ENCODE data around the gene PEAK1.

PEAK1 gene

DNA sequence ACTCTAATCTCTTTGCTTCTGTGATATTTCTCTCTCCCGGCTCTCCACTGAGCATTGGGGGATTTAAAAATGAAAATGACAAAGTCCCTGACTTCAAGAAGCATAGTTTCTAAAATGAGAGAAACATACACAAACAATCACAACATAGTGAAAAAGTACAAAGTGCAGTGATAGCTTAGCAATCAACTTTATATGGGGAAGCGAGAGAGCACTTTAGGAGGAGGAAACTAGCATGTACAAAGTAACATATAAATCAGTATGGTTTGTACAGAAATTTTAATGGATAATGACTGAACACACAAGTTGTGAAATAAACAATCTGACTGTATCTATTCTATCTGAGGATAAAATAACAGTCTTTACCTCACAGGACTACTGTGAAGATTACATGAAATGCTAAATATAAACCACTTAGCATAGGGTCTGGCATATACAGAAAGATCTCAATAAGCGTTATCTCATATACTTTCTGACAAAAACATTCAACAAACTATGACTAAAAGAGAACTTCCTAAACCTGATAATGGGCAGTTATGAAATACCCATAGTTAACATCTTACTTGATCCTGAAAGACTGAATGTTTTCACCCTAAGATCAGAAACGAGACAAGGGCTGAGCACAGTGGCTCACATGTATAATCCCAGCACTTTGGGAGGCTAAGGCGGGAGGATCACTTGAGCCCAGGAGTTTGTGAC, 61.2 kb downstream of the PEAK1 start:
- DNase-seq = no peak

DNA sequence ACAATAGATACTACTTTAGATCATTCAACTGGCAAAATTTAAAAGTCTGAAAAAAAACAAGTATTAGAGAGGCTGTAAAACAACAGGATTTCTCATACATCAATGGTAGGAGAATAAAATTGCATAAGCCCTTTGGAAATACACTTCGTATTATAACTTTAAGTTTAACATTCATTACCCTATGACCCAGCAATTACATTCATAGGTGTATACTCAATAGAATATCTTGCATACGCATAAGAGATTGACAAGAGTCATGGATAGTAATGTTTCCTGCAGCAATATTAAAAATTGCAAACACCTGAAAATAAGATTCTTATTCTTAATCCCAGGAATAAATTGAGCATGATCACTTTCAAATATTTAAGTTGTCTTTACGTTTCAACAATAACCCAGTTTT, 63.6 kb downstream of the PEAK1 start:
- DNase-seq = no peak

DNA sequence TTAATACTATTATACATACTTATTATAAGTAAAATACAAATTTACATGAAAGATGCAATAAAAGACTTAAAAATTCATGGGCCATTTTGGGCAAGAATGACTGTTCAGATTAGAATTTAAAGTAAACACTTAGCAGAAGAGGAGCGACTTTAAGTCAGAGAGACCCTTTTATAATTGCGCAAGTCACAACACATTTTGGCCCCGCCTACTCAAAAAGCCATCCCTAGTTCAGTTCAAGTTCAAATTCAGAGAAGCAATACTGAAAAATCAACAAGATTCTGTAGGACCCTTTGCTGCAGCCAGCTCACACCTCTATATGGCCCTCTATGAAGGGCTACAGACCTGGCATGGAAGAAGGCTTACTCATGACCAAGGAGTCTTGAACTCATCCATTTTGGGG, 64.6 kb downstream of the PEAK1 start:
- DNase-seq = no peak

DNA sequence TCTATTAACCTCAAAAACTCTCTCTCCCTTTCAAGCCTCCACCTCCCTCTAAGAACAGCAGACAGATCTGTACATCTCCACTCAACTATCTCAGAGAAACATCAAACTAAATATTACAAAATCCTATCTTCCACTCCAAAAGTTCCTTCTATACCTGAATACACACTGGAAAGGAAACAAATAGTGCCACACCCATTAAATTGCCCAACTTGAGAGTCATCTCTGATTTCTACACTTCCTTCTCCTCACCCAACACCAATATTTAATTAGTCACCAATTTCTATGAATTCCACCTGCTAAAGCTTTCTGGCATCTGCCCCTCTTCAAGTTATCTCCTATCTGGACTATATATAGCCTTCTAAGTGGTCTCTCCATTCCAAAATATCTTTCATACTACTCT, 65.8 kb downstream of the PEAK1 start:
- no peak for DNase-seq

DNA sequence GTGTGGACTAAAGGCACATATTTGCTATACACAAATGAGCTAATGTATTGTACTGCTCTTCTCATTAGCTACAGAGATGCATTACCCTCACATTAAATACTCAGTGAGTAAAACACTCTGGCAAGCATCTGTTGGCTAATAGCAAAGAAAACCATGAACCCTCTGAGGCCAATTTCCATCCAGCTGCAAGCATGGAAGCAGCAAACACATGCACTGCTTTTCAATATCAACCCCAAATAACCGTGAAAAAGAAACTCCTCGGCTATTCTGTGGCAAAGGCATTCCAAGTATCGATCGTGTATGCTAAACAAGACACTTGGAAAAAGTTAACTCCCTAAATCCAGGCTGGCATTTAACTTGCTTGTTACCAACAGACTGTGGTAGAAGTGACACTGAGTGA, 67.0 kb downstream of the PEAK1 start:
- DNase-seq = no peak

DNA sequence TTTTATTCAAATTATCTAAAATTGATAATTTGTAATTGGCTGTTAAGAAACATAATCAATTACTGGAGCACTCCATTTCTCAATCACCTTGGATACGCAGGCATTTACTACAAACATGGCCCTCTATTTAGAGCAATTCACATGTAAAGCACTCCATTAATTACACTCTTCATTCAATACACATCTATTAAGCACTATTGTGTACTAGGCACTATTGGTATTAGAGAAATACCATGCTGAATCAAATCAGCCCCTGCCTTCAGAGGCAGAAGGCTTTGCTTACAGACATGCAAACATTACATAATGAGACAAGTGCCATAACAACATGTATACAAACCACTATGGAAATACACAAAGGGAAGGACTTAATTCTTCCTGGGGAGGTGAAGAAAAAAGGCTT, 69.1 kb downstream of the PEAK1 start:
- DNase-seq = no peak

DNA sequence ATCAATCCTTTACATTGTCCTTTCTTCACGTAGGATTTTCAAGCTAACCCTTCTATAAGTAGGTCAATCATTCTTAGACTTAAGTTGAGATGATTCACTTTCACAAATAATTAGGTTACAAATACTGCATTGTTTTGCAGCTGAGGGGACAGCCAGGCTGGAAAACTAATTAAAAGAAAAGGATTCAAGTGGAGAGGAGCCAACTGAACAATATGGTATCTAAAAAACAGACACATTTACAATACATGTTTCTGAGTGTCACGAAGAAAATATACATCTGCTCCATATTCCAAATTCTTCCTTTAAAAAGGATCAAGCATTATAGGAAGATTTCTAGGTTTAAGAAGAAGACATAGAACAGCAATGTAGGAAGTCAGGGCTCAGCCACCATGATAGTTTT, 70.2 kb downstream of the PEAK1 start:
- no peak for DNase-seq

DNA sequence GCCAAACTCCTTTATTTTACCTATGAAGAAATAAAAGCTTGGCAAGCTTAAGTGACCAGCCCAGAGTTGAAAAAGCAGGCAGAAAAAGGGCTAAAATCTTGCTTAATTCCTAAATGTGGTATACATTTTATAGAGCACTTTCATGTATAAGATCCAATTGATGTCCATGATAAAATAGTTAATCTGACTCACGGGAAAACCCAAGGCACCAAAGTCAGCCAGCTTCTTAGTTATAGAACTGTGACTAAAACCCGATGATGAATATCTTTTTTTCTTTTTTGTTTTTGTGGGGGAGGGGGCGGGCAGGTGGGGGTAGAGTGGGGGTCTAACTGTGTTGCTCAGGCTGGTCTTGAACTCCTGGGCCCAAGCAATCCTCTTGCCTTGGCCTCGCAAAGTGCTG, 71.4 kb downstream of the PEAK1 start:
- no peak for DNase-seq

DNA sequence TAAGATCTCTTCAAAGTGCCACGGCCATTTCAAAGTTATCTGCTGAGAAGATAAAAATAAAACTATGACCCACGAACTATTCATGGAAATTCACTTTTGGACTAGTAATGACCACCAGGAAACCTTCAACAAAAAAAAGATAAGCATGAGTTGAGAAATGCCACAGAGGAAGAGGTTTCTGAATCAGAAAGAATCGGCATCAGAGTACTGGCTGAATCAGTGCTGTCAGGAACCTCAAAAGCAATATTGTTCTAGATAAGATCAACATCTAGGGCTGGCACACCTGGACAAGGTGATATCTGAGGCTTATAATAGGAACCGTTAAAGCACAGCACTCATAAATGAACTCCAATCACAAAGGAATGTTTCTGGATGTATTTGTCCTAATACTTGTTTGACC, 72.7 kb downstream of the PEAK1 start:
- DNase-seq = no peak

DNA sequence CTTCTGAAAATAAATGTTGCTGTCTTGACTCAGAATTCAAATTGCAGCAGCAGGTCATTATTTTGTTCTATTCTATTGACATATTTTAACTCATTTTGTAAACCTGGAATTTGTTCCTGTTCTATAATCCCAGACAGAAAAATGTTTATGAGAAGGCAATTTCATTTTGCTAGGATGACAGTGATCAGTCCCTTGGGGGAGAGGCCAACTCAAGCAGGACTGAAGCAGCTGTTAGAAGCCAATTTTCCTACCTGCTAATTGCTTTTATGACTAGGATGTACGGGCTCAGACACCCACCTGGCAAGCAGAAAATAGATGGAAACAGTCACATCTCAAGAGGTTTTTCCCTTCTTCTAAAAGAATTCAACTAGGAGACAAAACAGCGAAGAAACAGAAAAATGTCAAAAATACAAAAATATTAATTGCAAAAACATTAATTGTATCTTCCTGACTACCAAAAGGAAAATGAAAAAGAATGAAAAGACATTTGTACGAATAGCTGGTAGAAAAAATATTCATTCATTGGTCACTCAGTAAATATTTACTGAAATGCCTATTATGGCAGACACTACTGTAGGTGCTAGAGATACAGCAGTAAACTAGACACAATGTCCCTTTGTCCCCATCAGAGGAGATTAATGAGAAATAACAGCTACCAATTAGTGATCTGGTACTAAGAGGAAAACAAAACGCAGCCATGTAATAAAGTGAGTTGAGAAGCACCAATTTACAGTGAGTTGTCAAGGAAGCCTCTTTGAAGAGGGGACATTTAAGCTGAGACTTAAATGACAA, 73.5 kb downstream of the PEAK1 start:
- DNase-seq = no peak

DNA sequence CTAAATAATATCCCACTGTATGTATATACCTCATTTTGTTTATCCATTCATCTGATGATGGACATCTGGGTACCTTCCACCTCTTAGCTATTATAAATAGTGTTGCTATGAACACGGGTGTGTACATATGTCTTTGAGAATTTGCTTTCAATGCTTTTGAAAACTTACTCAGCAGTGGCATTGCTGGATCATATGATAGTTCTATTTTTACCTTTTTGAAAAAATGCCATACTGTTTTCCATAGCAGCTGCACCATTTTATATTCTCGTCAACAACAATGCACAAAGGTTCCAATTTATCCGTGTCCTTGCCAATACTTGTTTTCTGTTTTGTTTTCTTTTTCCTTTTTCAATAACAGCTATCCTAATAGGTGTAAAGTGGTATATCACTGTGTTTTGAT, 77.1 kb downstream of the PEAK1 start:
- DNase-seq = no peak

DNA sequence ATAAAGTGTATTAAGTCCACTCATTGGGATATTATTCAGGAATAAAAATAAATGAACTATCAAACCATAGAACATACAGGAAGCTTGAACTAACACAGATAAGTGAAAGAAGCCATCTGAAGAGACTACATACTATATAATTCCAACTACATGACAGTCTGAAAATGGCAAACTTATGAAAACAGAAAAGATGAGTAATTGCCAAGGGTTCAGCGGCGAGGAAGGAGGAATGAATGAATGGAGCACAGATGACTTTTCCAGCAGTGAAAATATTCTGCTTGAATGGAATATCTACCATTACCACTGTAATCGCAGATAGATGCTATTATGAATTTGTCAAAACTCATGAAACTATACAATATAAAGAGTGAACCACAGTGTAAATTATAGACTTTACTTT, 79.7 kb downstream of the PEAK1 start:
- DNase-seq = no peak

DNA sequence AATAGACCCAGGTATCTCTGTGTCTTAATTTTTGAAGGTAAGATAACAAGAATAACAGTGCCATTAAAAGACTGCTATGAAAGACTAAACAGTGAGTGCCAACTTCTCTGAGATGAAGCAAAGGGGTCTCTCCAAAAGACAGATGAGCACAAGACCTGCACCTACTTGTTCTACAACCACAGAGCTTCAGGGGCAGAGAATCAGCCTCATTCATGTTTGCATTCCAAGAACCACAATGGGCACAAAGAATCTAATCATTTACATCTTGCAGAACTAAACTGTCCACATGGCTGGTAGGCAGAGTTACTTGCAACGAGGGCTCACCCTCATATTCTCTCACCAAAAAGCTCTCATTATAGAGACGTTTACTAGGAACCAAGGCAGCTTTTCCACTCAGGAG, 83.9 kb downstream of the PEAK1 start:
- DNase-seq = no peak

DNA sequence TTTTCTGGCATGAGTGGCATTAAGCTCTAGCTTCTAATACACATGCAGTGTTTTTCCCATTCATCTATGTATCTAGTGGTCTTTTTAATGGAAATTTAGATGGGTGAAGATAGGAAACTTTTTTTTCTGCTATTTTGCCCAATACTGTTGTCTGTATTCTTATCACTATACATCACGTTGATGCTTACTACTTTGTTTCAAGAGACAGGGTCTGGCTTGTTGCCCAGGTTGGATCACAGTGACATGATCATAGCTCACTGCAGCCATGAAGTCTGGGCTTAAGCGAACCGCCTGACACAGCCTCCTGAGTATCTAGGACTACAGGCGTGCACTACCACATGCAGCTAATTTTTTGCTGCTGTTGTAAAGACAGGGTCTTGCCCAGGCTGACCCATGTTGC, 84.6 kb downstream of the PEAK1 start:
- peak in 1 of 14 donors; percentile 3 for DNase-seq

DNA sequence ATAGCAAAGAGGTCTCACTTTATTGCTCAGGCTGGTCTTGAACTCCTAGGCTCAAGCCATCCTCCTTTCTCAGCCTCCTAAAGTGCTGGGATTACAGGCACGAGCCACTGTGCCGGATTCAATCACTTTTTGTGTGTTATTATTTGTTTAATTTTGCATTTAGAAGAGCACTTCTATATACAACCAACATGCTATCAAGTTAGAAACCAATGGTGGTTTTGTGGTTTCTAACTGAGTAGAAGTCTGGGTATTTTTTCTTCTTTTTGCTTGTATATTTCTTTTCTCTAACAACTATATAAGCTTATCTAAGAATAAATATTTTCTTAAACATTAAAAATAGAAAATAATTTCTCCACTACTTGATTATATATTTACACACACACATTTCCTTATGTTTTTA, 86.7 kb downstream of the PEAK1 start:
- no peak for DNase-seq

DNA sequence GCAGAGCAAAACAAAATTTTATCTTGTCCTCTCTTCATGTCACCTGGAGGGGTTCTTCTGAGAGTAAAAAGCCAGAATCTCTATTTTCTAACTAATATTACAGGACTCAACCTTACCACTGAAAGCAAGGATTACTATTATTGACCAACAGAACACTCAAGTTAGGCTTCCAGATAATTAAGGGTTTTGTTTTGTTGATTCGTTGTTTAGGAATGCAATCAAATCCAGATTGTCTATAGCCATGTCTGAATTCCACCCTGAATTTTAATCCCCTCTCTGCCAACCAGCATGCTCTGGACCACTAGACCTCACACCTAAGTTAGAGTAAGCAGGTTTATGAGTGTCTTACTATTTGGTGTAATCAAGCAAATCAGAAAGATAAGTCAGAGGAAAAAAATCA, 90.7 kb downstream of the PEAK1 start:
- DNase-seq = no peak

DNA sequence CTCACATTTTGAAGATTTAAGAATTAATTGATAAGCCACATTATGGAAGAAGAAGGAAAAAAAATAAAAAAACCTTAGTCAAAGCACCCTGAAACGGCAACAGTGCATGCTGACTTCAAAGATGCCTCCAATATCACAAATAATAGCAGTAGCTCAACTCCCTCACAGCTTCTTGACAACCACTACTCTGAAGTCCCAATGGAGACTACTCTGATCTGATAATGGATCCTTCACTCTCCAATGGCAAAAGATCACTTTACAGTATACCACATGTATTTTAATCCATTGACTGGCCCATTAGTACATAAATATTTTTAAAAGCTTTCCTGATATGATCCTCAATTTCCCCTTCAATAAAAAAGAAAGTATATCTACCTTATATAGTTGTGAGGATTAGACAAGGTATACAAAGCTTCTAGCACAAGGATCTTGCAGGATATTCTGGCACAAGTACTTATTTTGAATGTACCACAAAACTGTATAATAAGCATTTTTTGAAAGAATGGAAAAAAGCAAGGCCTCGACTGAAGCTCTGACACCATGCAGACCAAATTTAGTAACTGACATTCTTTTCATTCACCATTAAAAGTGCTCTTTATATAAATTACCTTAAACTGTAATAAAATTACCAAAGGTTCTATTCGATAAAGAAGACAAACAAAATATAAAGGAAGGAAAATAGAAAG, 91.9 kb downstream of the PEAK1 start:
- DNase-seq = no peak

DNA sequence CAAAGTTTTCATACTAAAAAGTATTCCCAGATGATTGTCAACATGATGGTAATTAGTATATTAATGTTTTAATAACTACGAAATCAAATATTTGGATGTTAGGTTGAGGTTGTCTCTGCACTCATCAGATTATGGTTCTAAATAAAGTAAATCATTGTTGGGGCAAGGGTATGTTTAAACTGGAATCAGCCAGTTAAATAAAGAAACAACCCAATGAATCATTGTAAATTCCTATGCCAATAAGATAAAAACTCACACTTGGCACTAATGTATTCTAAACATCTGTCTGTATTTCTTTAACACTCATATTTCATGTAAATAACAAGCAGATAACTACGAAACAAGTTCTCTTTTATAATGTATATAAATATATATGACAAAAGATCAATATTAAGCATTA, 92.7 kb downstream of the PEAK1 start:
- DNase-seq = no peak

DNA sequence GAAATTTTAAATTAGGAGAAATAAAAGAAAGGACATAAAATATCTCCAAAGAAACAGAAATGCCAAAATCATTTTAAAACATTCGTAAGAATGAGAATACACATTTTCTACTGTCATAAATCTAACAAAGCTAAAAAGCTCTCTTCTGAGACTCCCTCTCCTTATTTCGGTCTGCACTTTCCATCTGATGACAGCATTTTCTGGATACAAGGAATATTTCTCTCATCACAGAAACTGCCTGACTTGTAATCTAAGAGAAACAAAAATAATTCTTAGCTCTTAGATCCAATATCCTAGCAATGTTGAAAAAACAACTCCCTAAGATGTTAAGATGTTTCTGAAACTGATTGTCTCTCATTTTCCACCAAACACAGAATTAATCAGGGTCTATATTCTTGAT, 93.5 kb downstream of the PEAK1 start:
- DNase-seq = no peak

DNA sequence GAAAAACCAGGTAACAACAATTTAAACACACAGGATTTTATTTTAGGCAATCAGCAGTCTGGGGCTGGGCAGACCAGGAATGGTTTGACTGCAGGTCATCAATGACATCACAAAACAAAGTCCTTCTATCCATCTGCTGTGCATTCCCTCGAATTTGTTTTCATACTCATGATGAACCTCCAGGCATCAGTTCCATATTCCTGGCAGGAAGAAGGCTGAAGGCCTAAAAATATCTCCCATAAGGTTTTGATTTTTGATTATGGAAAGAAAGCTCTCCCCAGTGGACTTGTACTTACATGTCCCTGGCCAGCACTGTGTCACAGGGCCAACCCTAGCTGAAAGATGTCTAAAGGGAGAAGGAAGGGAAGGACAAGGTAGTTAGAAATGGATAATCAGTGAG, 107.4 kb downstream of the PEAK1 start:
- DNase-seq = no peak

DNA sequence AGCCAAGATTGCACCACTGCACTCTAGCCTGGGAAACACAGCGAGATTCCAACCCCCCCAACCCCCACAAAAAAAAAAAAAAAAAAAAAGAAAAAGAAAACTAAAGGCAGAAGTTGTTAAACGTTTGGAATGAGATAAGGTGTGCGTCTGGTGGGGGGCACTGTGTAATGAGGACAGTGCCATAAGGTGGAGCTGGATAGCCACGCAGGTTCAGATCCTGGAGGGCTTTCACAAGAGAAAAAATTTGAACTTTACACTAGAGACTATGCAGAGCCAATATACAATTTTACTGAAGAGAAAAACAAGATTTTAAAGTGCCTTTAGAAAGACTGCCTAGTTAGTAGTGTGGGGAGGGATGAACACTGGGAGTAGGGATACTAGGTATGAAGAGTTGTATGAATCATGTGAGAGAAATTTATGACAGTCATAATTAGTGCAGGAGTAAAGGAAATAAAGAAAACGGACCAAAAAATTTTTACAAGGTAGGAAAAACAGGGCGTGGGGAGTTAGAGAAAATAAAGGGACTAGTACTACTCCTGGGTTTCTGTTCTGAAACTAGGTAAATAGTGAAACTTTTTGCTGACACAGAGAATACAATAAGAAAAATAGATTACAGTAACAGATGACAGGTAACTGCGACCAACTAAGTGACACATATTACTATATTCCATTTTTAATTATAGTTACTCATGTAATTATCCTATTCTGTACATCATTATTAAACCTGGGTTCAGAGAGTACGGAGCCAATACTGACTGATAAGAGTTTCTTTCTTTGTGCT, 108.1 kb downstream of the PEAK1 start:
- DNase-seq = no peak

DNA sequence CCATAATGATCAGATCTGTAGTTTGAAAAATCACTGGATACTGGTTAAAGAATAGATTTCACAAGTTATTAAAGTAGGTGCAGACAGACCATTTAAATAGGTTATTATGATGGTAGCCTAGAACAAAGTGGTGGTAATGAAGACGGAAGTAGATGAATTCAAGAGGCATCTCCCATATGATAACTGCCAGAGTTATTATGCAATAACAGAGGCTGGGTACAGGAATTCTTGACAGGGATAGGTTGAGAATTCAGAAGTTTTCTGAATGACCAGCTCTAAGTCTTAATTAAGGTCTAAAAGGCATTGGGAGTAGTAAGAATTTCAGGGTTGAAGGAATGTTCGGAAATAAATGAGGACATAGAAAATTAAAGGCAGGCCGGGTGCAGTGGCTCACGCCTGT, 108.9 kb downstream of the PEAK1 start:
- DNase-seq = no peak

DNA sequence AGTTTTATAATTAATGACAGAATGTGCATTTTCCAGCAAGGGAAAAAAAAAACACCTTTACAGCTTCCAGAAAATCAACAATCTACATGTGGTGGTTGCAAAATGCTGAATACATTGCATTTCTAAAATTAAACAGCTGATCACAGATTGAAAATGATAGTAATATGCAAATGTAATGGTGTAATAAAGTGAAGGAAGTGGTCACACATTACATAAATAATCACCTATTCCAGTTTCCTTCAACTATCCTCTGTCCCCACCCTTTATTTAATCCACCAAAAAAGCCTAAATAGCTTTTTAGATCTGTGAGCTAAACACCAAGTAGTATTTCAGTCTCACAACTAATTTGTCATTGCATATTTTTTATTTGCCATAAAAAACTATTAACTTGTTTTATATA, 110.5 kb downstream of the PEAK1 start:
- DNase-seq = no peak
